ENCODE measurements around the gene PCNX4. TPM values are rescaled to one million over a fixed set of nuclear protein-coding genes. Genes with fewer than 3 reads are reported as not detected.

Gene PCNX4
- total RNA-seq, 6 donors from 2014 or later: 35.0 to 75.1 (median 48.7) TPM

- 81 to 82% methylated on average over 6 of the region's 6 CpGs for WGBS, 2 donors
- no peak for ATAC-seq (ENCODE audit: low FRiP score in 2 of 2)
- TF ChIP-seq CTCF (IDR thresholded peaks at IDR 0.05) (no peak), POLR2A (IDR thresholded peaks at IDR 0.05) (no peak), EP300 (IDR thresholded peaks at IDR 0.05) (no peak), POLR2AphosphoS5 (IDR thresholded peaks at IDR 0.05) (no peak)
- Histone ChIP-seq H3K27me3 (no peaks in the 10 kb centered on the region), H3K9me3 (no peaks in the 10 kb centered on the region), H3K36me3 (no peaks in the 10 kb centered on the region), H3K4me1 (peaks cover 12 to 44% (median 20%) of the 10 kb centered on the region in 4 donors), H3K4me3 (peak overlapping the region in 1 of 4 donors; percentile 60), H3K27ac (no peak overlapping the region)
- no peak for DNase-seq
Measured at GRCh38 chr14:60163693-60164092, 72.0 kb downstream of the PCNX4 start.

- WGBS, 2 donors: 10 to 14% methylated on average over 5 of the region's 5 CpGs
- Histone ChIP-seq H3K27me3 (no peaks in the 10 kb centered on the region), H3K9me3 (no peaks in the 10 kb centered on the region), H3K36me3 (no peaks in the 10 kb centered on the region), H3K4me1 (peaks cover 12 to 40% (median 20%) of the 10 kb centered on the region in 4 donors), H3K4me3 (peak overlapping the region; percentile 60 to 86 (median 70)), H3K27ac (peak overlapping the region; percentile 84 to 99 (median 94))
- TF ChIP-seq EP300 (IDR thresholded peaks at IDR 0.05) (peak in 1 of 4 donors; percentile 47), POLR2AphosphoS5 (IDR thresholded peaks at IDR 0.05) (no peak)
- no peak for DNase-seq
- ATAC-seq (ENCODE audit: low FRiP score in 2 of 2): no peak
Measured at GRCh38 chr14:60164404-60164711, 72.6 kb downstream of the PCNX4 start.

- TF ChIP-seq EP300 (IDR thresholded peaks at IDR 0.05) (peak in 1 of 4 donors; percentile 44), POLR2AphosphoS5 (IDR thresholded peaks at IDR 0.05) (peak; percentile 76 to 78), POLR2A (IDR thresholded peaks at IDR 0.05) (peak in 3 of 4 donors; percentile 60 to 80 (median 78)), CTCF (IDR thresholded peaks at IDR 0.05) (peak in 5 of 6 experiments; percentile 37 to 81 (median 61))
- peak; percentile 94 to 96 for DNase-seq
- Histone ChIP-seq H3K36me3 (no peaks in the 10 kb centered on the region), H3K27ac (peak within 1 kb of the TSS; percentile 84 to 99 (median 94)), H3K4me3 (peak within 1 kb of the TSS; percentile 60 to 86 (median 70)), H3K4me1 (peaks cover 12 to 40% (median 20%) of the 10 kb centered on the region in 4 donors), H3K27me3 (no peaks in the 10 kb centered on the region), H3K9me3 (no peaks in the 10 kb centered on the region)
- peak; percentile 97 to 99 for ATAC-seq (ENCODE audit: low FRiP score in 2 of 2)
- 0% methylated on average over 10 to 55 of the region's 68 CpGs for WGBS, 2 donors
Measured at GRCh38 chr14:60164712-60165546, 73.2 kb downstream of the PCNX4 start, which contains the start of gene DHRS7. DHRS7 (minus strand) TSS chr14:60165398; CDS start chr14:60165309, 89 bp downstream.

- ATAC-seq (ENCODE audit: low FRiP score in 2 of 2) (peak in 1 of 2 donors; percentile 1), DNase-seq (no peak)
- no peak for TF ChIP-seq EP300 (IDR thresholded peaks at IDR 0.05)
- TF ChIP-seq POLR2AphosphoS5 (IDR thresholded peaks at IDR 0.05): no peak
- no peak for TF ChIP-seq CTCF (IDR thresholded peaks at IDR 0.05)
- no peak for TF ChIP-seq POLR2A (IDR thresholded peaks at IDR 0.05)
- WGBS, 2 donors: 1 to 6% methylated on average over 4 of the region's 4 CpGs
- peak overlapping the region; percentile 84 to 99 (median 94) for H3K27ac ChIP-seq
- H3K4me1 ChIP-seq: peaks cover 12 to 39% (median 20%) of the 10 kb centered on the region in 4 donors
- H3K27me3 ChIP-seq: no peaks in the 10 kb centered on the region
- H3K9me3 ChIP-seq: no peaks in the 10 kb centered on the region
- peak overlapping the region in 3 of 4 donors; percentile 60 to 79 (median 60) for H3K4me3 ChIP-seq
- no peaks in the 10 kb centered on the region for H3K36me3 ChIP-seq
Measured at GRCh38 chr14:60165547-60165876, 73.8 kb downstream of the PCNX4 start.

GRCh38 chr14:60166142-60166541 lies 74.4 kb downstream of the PCNX4 start:
- no peak overlapping the region for H3K4me3 ChIP-seq
- ATAC-seq (ENCODE audit: low FRiP score in 2 of 2): no peak
- DNase-seq: no peak
- H3K9me3 ChIP-seq: no peaks in the 10 kb centered on the region
- H3K27ac ChIP-seq: peak overlapping the region in 3 of 4 donors; percentile 84 to 99 (median 95)
- WGBS, 2 donors: 56 to 68% methylated on average over 3 of the region's 3 CpGs
- peaks cover 12 to 33% (median 20%) of the 10 kb centered on the region in 4 donors for H3K4me1 ChIP-seq
- TF ChIP-seq POLR2A (IDR thresholded peaks at IDR 0.05) (no peak), CTCF (IDR thresholded peaks at IDR 0.05) (no peak), EP300 (IDR thresholded peaks at IDR 0.05) (no peak), POLR2AphosphoS5 (IDR thresholded peaks at IDR 0.05) (no peak)
- H3K27me3 ChIP-seq: no peaks in the 10 kb centered on the region
- H3K36me3 ChIP-seq: no peaks in the 10 kb centered on the region
